ENCODE measurements around the gene H1-8.

DNA sequence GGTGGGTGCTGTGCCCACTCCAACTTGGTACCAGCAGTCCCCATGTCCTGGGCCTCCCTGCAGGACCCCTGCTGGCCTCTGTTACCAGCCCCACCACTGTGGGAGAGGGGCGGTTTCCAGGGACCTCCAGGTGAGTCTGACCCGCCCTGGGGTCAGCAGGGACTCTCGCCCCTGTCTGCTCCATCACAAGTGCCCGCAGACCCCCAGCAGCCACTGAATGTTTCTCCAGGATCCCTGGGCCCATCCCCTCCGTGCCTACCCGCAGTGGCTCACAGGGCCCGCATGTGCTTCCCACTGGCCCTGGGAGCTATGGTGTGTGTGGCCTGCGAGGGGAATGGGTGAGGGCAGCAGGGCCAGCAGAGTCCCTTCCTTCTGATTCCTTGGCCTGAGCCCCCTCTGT is 24.4 kb upstream of the H1-8 start:
- TF ChIP-seq, protein P1, sequence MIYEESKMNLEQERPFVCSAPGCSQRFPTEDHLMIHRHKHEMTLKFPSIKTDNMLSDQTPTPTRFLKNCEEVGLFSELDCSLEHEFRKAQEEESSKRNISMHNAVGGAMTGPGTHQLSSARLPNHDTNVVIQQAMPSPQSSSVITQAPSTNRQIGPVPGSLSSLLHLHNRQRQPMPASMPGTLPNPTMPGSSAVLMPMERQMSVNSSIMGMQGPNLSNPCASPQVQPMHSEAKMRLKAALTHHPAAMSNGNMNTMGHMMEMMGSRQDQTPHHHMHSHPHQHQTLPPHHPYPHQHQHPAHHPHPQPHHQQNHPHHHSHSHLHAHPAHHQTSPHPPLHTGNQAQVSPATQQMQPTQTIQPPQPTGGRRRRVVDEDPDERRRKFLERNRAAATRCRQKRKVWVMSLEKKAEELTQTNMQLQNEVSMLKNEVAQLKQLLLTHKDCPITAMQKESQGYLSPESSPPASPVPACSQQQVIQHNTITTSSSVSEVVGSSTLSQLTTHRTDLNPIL (CRISPR knock-in tag; IDR thresholded peaks at IDR 0.05; ENCODE audit: low read depth), result no peak
- TF ChIP-seq ARNTL (CRISPR knock-in tag; IDR thresholded peaks at IDR 0.05; ENCODE audit: borderline replicate concordance, low read depth) (no peak), TCF4 (CRISPR knock-in tag; IDR thresholded peaks at IDR 0.05; ENCODE audit: borderline replicate concordance) (no peak), ZFP3 (CRISPR knock-in tag; IDR thresholded peaks at IDR 0.05) (no peak), TOX (CRISPR knock-in tag; IDR thresholded peaks at IDR 0.05; ENCODE audit: borderline replicate concordance) (no peak), BACH2 (CRISPR knock-in tag; IDR thresholded peaks at IDR 0.05; ENCODE audit: borderline replicate concordance) (no peak)
- TF ChIP-seq, protein P2, sequence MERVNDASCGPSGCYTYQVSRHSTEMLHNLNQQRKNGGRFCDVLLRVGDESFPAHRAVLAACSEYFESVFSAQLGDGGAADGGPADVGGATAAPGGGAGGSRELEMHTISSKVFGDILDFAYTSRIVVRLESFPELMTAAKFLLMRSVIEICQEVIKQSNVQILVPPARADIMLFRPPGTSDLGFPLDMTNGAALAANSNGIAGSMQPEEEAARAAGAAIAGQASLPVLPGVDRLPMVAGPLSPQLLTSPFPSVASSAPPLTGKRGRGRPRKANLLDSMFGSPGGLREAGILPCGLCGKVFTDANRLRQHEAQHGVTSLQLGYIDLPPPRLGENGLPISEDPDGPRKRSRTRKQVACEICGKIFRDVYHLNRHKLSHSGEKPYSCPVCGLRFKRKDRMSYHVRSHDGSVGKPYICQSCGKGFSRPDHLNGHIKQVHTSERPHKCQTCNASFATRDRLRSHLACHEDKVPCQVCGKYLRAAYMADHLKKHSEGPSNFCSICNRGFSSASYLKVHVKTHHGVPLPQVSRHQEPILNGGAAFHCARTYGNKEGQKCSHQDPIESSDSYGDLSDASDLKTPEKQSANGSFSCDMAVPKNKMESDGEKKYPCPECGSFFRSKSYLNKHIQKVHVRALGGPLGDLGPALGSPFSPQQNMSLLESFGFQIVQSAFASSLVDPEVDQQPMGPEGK (CRISPR knock-in tag; IDR thresholded peaks at IDR 0.05; ENCODE audit: borderline replicate concordance), result no peak
